Mucosa of rectum (tissue), 2 donors: Measurements from ENCODE around the gene HMGCL.

Experiments
- H3K27ac ChIP-seq, 2 donors: one replicate each; pipeline ENCODE4 v1.7.0; 2013; ENCODE audit warnings: inconsistent platforms in 2 of 2, low read depth in 2 of 2, low read length in 2 of 2
- H3K27me3 ChIP-seq, 2 donors: one replicate each; pipeline ENCODE4 v1.7.0; 2013; ENCODE audit warnings: low read length in 2 of 2; ENCODE audit not compliant: control insufficient read depth in 2 of 2, insufficient read depth in 2 of 2
- H3K36me3 ChIP-seq, 2 donors: one replicate each; pipeline ENCODE4 v1.7.0; 2013; ENCODE audit warnings: low read length in 2 of 2; ENCODE audit not compliant: control insufficient read depth in 2 of 2, insufficient read depth in 2 of 2
- H3K4me1 ChIP-seq, 2 donors: one replicate each; pipeline ENCODE4 v1.7.0; 2013; ENCODE audit warnings: low read length in 2 of 2, mild to moderate bottlenecking in 1 of 2; ENCODE audit not compliant: control insufficient read depth in 2 of 2, insufficient read depth in 2 of 2
- H3K4me3 ChIP-seq, 2 donors: one replicate each; pipeline ENCODE4 v1.7.0; 2013; ENCODE audit warnings: low read length in 2 of 2
- H3K9ac ChIP-seq, 2 donors: one replicate each; pipeline ENCODE4 v1.7.0; 2013; ENCODE audit warnings: low read length in 2 of 2, low read depth in 1 of 2, mild to moderate bottlenecking in 1 of 2
- H3K9me3 ChIP-seq, 2 donors: one replicate each; pipeline ENCODE4 v1.7.0; 2013; ENCODE audit warnings: low read length in 2 of 2; ENCODE audit not compliant: control insufficient read depth in 2 of 2
- donor health status: healthy.
- donor health status: Normal muscosa, but diverticular disease.

Gene HMGCL

GRCh38 chr1:23779826-23780371, 45.3 kb downstream of the HMGCL start:
- Histone ChIP-seq H3K9me3 (no peaks in the 10 kb centered on the region), H3K36me3 (peaks cover 4 to 12% of the 10 kb centered on the region in 2 donors), H3K9ac (no peak overlapping the region), H3K27me3 (no peaks in the 10 kb centered on the region), H3K4me3 (no peak overlapping the region), H3K4me1 (peaks cover 17 to 19% of the 10 kb centered on the region in 2 donors), H3K27ac (no peak overlapping the region)

GRCh38 chr1:23777979-23778814, 47.0 kb downstream of the HMGCL start, which contains the start of gene PITHD1:
TSS of gene PITHD1 (plus strand) at chr1:23778418. CDS start at chr1:23778516, 98 bp downstream.
- Histone ChIP-seq H3K27ac (peak within 1 kb of the TSS; percentile 92 to 97), H3K4me3 (peak within 1 kb of the TSS; percentile 89 to 95), H3K9me3 (no peaks in the 10 kb centered on the region)

GRCh38 chr1:23776217-23776616, 49.0 kb downstream of the HMGCL start:
- H3K36me3 ChIP-seq, result no peaks in the 10 kb centered on the region
- no peak overlapping the region for H3K27ac ChIP-seq
- no peaks in the 10 kb centered on the region for H3K9me3 ChIP-seq

More at GRCh38 chr1:23777979-23778814, 47.0 kb downstream of the HMGCL start, which contains the start of gene PITHD1:
- Histone ChIP-seq H3K4me1 (peaks cover 17 to 19% of the 10 kb centered on the region in 2 donors), H3K36me3 (peaks cover 4 to 5% of the 10 kb centered on the region in 2 donors), H3K9ac (peak within 1 kb of the TSS; percentile 88 to 99), H3K27me3 (no peaks in the 10 kb centered on the region)

DNA sequence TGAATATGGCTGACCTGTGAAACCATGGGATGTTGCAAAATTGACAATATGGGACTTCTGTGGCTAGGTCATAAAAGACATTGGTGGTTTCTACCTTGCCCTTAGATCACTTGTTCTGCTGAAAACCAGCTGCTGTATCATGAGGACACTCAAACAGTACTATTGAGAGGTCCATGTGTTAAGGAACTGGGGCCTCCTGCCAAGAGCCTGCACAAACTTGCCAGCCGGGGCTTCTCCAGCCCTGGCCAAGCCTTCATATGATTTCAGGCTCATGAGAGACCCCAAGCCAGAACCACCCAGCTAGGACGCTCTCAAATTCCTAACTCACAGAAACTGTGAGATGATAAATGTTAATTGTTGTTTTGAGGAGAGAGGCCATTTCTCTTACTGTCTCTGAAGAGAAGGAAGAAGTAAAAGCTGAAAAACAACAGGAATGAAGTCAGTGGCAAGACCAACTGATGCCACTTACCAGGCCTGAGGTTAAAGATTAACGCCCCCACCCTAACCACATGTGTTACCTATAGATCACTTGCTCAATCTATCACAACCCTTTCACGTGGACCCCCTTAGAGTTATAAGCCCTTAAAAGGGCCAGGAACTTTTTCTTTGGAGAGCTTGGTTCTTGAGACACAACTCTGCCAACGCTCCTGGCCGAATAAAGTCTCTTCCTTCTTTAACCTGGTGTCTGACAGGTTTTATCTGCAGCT, 50.9 kb downstream of the HMGCL start:
- H3K9ac ChIP-seq, result no peak overlapping the region
- H3K27me3 ChIP-seq, result no peaks in the 10 kb centered on the region
- H3K4me3 ChIP-seq, result no peak overlapping the region
- H3K36me3 ChIP-seq, result no peaks in the 10 kb centered on the region
- no peak overlapping the region for H3K27ac ChIP-seq
- H3K4me1 ChIP-seq, result peaks cover 14% of the 10 kb centered on the region in 2 donors
- H3K9me3 ChIP-seq, result no peaks in the 10 kb centered on the region

More at GRCh38 chr1:23776217-23776616, 49.0 kb downstream of the HMGCL start:
- Histone ChIP-seq H3K4me1 (peaks cover 19% of the 10 kb centered on the region in 2 donors), H3K9ac (no peak overlapping the region), H3K4me3 (no peak overlapping the region), H3K27me3 (no peaks in the 10 kb centered on the region)

DNA sequence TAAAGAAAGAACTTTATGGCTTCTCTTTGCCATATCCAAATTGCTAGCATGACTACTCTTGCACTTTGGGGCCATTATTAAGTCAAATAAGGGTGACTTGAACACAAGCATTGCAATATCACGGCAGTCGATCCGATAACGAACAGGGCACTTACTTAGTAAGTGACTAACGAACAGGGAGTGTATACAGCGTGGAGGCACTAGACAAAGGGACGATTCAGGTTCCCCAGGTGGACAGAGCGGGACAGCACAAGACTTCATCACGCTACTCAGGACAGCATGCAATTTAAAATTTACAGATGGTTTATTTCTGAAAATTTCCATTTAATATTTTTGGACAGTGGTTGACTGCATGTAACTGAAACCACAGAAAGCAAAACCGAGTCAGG, 52.4 kb downstream of the HMGCL start:
- Histone ChIP-seq H3K4me1 (peaks cover 8 to 9% of the 10 kb centered on the region in 2 donors), H3K27ac (no peak overlapping the region), H3K36me3 (peaks cover 3 to 4% of the 10 kb centered on the region in 2 donors), H3K9me3 (no peaks in the 10 kb centered on the region), H3K9ac (no peak overlapping the region), H3K27me3 (no peaks in the 10 kb centered on the region), H3K4me3 (no peak overlapping the region)

DNA sequence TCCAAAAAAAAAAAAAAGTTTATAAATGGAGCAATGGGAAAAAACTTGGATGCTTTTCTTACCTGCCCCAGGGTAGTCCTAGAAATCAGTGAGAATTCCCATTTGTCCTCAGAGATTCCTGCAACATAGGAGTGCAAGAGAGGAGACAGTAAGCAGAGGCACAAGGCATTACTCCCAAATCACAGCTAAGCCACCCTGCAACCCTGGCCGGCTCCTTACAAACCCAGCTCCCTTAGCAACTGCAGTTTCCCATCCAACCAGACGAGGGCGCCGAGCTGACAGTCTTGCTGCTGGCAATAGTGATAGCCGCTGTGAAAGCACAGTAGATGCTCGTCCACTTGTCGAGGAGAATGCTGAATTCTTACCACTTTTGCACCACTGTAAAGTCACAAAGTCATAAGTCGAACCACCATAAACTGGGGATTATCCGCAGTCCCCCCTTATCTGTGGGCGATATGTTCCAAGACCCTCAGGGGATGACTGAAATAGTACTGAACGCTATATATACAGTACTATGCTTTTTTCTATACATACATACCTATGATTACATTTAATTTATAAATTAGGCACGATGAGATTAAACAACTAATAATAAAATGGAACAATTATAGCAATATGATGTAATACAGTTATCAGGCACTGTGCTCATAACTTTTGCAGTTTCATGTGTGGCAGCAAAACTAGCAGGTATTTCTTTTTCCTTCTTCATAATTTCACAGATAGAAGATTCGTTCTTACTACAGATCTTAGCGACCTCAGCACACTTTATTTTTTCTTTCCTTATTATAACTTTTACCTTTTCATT, 53.0 kb downstream of the HMGCL start:
- no peak overlapping the region for H3K9ac ChIP-seq
- no peaks in the 10 kb centered on the region for H3K27me3 ChIP-seq
- H3K9me3 ChIP-seq, result no peaks in the 10 kb centered on the region
- no peak overlapping the region for H3K27ac ChIP-seq
- H3K36me3 ChIP-seq, result peaks cover 3 to 8% of the 10 kb centered on the region in 2 donors
- H3K4me1 ChIP-seq, result peaks cover 4% of the 10 kb centered on the region in 2 donors
- no peak overlapping the region for H3K4me3 ChIP-seq

DNA sequence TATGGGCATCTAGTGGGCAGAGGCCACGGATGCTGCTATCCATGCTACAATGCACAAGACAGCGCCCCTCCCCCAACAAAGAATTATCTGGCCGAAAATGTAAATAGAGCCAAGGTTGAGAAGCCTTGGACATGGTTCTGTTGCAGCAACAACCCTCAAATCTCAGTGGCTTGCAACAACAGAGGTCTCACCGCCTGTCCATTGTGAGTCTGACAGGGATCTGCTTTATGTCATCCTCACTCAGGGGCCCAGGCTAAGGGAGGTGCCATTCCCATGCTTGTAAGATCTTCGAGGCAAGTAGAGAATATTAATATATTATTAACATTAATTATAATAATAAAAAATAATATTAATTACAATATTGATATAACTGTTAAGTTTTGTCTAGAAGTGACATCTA, 56.5 kb downstream of the HMGCL start:
- H3K27me3 ChIP-seq, result no peaks in the 10 kb centered on the region
- no peaks in the 10 kb centered on the region for H3K9me3 ChIP-seq
- H3K27ac ChIP-seq, result no peak overlapping the region
- H3K4me1 ChIP-seq, result peaks cover 0 to 2% of the 10 kb centered on the region in 2 donors
- H3K4me3 ChIP-seq, result no peak overlapping the region
- peaks cover 3 to 16% of the 10 kb centered on the region in 2 donors for H3K36me3 ChIP-seq
- no peak overlapping the region for H3K9ac ChIP-seq

DNA sequence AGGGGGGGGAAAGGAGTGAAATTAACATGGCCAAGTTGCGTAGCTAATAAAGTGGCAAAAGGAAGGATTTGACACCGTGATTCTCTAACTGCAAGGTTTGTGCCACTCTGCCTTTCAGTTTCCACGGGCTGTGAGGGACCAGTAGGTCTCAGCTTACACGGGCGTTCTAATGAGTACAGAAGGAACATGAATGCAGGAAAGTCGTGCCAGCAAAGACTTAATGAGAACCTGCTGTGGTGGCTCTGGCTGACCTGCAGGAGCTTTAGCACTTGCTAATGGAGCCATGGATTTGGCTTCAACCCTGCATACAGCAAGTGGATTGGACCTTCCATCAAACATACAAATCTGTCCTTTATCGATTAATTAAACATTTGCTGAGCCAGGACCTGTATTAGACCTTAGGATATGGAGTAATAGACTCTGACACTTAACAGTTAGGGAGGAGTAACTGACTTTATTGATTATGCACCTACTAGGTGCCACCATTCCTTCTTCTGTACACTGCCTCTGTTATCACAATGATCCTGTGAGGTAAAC, 62.1 kb downstream of the HMGCL start:
- Histone ChIP-seq H3K27ac (no peak overlapping the region), H3K36me3 (peaks cover 34 to 45% of the 10 kb centered on the region in 2 donors), H3K4me3 (no peak overlapping the region), H3K9ac (no peak overlapping the region), H3K27me3 (no peaks in the 10 kb centered on the region), H3K9me3 (no peaks in the 10 kb centered on the region), H3K4me1 (no peaks in the 10 kb centered on the region)

- no peak overlapping the region for H3K9ac ChIP-seq
- H3K4me3 ChIP-seq, result no peak overlapping the region
- H3K36me3 ChIP-seq, result peaks cover 66 to 68% of the 10 kb centered on the region in 2 donors
- no peaks in the 10 kb centered on the region for H3K9me3 ChIP-seq
- no peaks in the 10 kb centered on the region for H3K4me1 ChIP-seq
- no peaks in the 10 kb centered on the region for H3K27me3 ChIP-seq
- H3K27ac ChIP-seq, result no peak overlapping the region
These were observed 66.0 kb downstream of the HMGCL start for GRCh38 chr1:23759277-23759676.
